Measurements from ENCODE around the gene C1QTNF12.

GRCh38 chr1:1199141-1199960 is 47.2 kb downstream of the C1QTNF12 start:
- TF ChIP-seq, protein P1, sequence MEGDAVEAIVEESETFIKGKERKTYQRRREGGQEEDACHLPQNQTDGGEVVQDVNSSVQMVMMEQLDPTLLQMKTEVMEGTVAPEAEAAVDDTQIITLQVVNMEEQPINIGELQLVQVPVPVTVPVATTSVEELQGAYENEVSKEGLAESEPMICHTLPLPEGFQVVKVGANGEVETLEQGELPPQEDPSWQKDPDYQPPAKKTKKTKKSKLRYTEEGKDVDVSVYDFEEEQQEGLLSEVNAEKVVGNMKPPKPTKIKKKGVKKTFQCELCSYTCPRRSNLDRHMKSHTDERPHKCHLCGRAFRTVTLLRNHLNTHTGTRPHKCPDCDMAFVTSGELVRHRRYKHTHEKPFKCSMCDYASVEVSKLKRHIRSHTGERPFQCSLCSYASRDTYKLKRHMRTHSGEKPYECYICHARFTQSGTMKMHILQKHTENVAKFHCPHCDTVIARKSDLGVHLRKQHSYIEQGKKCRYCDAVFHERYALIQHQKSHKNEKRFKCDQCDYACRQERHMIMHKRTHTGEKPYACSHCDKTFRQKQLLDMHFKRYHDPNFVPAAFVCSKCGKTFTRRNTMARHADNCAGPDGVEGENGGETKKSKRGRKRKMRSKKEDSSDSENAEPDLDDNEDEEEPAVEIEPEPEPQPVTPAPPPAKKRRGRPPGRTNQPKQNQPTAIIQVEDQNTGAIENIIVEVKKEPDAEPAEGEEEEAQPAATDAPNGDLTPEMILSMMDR (IDR thresholded peaks at IDR 0.05; ENCODE audit: low read length): no peak
- TF ChIP-seq EZH2 (optimal IDR thresholded peaks at IDR 0.05; ENCODE audit: low read depth, low read length): no peak

Measured in MM.1S (cell line).